D341Med (cell line): ENCODE measurements around the gene RAB12.
"Not testable (repeated sequence)": the region's sequence is repeated elsewhere in the genome, so short reads cannot be mapped to it uniquely, and the experiment has no call there.

Source experiments
- DNase-seq: peaks from one replicate; pipeline ENCODE4 v3.0.0; 2012; ENCODE audit warnings: low spot score

The RAB12 gene

DNA sequence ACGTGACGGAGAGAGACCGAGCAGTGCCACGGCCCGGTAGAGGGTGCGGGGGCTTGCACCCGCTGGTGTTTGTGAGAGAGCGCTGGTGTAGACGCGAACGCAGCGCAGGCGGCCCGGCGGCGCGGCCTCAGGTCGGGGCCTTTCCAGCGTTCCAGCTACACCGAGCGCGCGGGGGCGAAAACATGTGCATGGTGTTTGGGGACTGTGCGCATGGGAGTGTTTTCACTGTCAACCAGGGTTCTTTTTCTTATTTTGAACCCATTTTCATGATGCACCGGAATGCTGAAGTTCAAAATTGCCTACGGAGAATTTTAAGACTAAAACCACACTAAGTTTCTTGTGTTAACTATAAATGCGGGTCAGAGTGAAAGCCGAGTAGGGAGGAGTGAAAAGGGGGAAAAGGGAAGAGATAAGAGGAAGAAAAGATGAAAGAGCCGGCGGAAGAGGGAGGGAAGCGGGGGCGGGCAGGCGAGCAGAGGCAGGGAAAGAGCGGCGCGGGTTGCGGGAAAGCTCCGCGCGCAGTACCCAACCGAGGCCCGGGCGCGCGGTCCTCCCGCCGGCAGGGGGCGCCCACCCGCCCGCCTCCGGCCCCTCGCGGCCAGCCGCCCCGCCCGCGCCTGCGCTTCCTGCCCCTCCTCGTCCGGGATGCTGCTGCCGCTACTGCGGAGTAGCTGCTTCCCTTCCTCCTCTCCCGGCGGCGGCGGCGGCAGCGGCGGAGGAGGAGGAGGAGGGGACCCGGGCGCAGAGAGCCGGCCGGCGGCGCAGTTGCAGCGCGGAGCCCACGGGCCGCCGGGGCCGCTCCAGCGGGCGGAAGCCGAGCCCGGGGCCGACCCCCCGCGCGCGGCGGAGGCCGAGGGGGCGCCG is at the start of gene RAB12:
Gene RAB12, plus strand, starts transcription at position 643 of the 864 bp plus-strand sequence. Its CDS starts 3 bp downstream, at position 646.
- peak; percentile 99 for DNase-seq

DNA sequence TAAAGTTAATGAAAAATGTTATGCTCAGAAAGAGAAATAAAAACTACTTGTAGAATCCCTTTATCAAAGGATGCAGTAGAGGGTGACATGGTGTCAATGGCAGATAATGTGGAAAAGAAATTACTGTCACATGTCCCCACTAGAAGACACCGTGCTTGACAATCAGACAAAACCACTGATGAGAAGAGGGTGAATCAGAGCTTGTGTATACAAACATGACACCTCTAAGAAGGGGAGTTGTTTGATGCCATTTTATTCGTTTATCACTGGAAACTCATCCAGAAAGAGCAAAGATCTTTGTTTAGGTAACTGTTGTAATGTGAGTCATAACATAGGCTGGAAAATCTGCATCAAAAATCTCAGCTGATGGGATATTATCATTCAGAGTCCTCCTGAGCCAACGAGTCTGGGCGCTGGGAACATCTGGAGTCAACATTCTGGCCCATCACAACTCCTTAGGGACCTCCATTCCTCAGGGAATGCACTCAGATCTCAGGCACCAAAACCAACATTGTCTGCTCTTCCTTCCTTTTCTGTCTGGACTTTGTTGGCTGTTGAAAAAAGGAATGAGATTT is 49.5 kb upstream of the RAB12 start:
- DNase-seq, result no peak

GRCh38 chr18:8561123-8561910 is 47.9 kb upstream of the RAB12 start:
- no peak for DNase-seq

DNA sequence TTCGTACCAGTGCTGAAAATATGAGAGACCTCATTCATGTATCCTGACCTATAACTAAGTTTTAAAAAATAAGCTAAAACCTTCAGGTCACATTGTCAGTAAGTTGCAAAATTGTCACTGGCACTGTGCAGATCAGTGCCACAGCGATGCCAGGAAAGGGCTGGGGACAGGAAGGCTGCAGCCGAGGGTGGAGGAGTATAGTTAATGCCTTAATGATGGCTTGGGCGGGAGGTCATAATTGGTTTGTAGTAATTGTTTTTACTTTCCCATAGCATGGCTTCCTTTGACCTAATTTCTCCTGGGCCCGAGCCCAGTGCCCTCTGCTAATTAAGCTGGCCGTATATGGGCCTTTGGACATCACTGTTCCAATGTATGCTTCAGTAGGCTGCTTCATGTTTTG is 47.2 kb upstream of the RAB12 start:
- DNase-seq, result no peak

- DNase-seq, result no peak
Observed at GRCh38 chr18:8562919-8563318, 46.3 kb upstream of the RAB12 start.

DNA sequence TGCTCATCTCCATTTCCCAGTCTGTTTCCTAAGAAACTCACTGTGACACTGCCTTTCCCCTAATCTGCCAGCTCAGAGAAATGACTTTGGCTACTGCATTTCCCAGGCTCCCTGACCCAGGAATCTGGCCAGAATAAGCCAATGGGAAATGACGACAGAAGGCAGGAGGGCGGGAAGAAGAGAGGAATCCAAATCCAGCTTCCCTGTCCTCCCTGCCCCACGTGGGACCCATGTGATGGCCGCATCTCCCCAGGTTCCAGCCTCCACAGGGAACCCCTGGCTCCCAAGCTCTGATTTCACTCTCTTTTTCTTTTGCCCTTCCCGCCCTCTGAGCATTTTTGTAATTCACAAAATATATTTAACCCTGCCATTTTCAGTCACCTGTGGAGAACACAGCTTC is 37.8 kb upstream of the RAB12 start:
- DNase-seq, result no peak

GRCh38 chr18:8573766-8574165 is 35.5 kb upstream of the RAB12 start:
- DNase-seq, result not testable (repeated sequence)

DNA sequence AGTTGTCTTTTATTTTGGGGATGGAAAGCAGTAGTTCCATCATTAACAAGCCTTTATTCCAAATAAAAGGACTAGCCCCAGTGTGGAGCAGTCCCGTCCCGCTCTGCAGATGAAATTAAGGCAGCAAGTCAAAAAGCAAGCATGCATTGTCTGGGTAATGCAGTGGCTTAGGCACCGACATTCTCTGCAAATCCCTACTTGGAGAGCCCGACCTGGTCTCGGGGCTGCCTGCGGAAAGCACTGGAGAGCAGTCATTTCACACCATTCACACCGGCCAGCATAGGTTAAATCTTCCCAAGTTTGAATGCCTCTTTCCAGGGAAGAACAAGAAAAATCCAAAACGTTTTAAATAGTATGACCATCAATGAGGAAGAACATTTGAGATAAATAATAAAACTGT is 24.4 kb upstream of the RAB12 start:
- DNase-seq, result no peak

- DNase-seq, result no peak
Observed at GRCh38 chr18:8586941-8587340, 22.3 kb upstream of the RAB12 start.

DNA sequence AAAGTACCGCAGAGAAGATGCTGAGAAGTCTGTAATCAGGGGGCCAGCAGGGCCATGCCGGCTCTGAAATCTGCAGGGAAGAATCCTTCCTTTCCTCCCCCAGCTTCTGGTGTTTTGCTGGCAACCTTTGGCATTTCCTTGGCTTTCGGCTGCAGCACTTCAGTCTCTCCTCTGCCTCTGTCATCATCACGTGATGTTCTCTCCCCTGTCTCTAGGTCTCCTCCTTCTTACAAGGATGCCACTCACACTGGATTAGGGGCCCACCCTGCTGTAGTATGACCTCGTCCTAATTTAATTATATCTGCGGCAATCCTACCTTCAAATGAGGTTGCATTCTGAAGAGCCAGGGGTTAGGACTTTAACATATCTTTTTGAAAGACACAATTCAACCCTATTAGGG is 13.8 kb upstream of the RAB12 start:
- no peak for DNase-seq

DNA sequence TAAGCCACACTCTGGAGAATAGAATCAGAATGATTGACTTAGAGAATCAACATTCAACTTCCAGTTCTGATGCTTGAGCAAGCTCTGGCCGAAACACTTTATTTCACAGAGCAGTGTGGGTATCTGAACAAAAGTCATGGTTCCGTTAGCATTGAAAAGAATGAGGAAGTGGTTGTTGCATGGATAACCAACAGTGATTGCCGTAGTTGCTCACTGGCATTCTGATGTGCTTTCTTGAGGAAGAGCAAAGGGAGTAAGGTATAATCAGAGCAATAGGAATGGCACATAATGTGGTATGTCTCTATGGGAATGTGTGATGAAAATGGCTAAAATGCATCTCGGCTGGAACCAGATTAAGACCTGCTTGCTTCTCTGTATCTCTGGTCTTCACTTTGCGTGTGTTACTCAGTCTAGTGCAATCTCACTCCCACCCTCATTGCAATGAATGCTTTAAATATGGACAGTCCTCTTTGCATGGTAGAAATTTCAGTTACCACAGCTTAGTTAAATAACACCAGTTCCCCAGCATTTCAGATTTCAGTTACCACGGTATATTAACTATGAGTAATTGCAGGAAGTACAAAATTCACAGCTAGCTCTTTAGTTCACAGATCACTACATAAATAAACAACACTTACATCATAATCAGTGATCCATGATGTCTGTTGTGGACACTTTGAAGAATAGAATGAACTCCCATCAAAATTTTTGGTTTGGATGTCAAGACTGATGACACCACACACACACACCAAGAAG is 7.8 kb upstream of the RAB12 start:
- DNase-seq, result no peak

- DNase-seq, result no peak
Observed at GRCh38 chr18:8602040-8602439, 7.2 kb upstream of the RAB12 start.

GRCh38 chr18:8602557-8602956 is 6.7 kb upstream of the RAB12 start:
- no peak for DNase-seq

GRCh38 chr18:8603663-8604520 is 5.3 kb upstream of the RAB12 start:
- DNase-seq, result no peak

DNA sequence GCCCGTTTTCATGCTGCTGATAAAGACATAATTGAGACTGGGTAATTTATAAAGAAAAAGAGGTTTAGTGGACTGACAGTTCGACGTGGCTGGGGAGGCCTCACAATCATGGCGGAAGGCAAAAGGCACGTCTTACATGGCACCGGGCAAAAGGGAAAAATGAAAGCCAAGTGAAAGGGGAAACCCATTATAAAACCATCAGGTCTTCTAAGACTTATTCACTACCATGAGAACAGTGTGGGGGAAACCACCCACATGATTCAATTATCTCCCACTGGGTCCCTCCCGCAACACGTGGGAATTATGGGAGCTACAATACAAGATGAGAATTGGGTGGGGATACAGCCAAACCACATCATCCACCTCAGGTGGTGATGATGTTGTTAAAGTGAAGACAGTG is 3.3 kb upstream of the RAB12 start:
- no peak for DNase-seq

GRCh38 chr18:8607776-8608742 is 1.2 kb upstream of the RAB12 start:
- DNase-seq, result no peak

DNA sequence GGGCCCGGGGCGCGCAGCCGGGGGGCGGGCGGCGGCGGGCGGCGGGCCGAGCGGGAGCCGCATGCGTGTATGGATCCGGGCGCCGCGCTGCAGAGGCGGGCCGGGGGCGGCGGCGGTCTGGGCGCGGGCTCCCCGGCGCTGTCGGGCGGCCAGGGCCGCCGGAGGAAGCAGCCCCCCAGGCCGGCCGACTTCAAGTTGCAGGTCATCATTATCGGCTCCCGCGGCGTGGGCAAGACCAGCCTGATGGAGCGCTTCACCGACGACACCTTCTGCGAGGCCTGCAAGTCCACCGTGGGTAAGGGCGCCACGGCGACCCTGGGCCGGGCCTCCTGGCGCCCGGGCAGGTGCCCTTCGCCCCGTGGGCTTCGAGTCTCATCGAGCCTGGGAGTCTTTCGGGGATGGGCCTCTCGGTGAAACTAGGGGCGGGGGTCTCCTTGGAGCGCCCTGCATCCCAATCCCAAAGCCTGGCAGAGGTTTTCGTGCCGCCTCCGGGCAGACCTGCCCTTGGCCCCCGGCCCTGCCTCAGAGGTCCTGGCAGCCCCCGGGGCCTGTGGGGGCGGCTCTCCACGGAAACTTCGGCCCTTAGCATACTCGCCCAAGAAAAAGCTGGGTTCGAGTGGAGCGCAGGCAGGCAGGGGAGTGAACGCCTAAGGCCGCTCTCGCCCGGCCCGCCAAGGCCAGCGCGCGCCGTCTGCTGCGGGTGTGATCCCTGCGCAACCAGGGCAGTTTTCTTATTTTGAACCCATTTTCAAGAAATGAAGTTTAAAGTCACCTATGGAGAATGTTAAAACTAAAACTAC is 622 bp downstream of the RAB12 start:
- DNase-seq, result peak; percentile 66

DNA sequence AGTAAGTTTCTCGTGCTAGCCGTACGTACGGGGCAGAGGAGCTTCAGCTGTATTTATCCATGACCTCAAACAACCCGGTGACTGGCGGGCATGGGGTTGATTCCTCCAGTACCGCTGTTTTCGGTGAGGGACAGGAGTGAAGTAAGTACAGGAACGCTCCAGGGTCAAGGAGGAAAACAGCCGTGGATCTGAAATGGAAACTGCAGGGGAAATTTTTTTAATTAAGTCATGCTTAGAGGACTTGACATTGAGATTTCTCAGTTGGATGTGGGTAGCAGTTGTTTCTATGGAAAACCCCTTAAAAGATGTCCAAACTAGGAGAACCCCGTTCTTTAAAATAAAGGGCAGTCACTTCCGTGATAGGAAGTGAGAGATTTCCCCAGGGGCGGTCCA is 1.2 kb downstream of the RAB12 start:
- DNase-seq, result no peak

GRCh38 chr18:8611916-8612576 is 2.8 kb downstream of the RAB12 start:
- DNase-seq, result no peak
